Right forelimb (tissue), 1 donor: ENCODE data around the gene CHID1.

Source experiments
- DNase-seq: peaks from one replicate; pipeline ENCODE4 v3.0.0-alpha.2; 2018

Gene CHID1

DNA sequence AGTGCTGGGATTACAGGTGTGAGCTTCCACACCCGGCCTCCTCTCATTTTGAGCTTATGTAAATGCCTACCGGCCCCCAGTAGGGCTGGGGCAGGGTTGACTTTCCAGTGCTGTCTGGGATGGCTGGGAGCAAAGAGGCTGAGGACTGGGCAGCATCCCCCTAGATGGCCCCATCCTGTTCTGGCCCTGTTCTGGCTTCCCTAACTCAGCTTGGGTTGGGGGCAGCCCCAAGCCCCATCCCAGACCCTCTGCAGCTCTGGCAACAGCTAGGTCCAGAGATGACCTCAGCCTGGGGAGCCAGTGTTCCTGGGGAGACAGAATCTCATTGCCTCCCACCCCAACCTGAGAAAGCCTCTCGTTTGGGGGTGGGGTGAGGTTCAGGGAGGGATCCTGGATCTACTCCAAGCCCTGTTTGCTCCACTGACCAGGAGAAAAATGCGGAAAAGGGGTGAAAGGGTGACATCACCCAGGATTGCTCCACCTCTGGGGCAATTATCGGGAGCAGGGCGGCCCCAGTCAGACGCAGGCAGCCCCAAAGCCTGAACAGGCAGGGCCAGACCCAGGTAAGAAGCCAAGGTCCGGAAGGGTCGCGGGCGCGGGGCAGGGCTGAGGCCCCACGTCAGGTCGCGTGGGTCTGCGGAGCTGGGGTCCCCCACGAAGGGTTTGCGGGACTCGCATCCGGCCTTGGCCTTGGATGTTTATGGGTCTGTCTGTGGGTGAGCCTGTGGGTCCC lies 92.0 kb downstream of the CHID1 start, which contains the start of gene PNPLA2:
Gene PNPLA2, plus strand, starts transcription at position 519 of the 733 bp plus-strand sequence. CDS start 805 bp downstream, outside the sequence.
- DNase-seq: no peak
